Kidney epithelial cell (primary cell): ENCODE data around the gene HTR4. TPM values are rescaled to one million over a fixed set of nuclear protein-coding genes. Genes with fewer than 3 reads are reported as not detected.

ENCODE experiments used
- DNase-seq: peaks from one replicate; pipeline ENCODE4 v3.0.0-alpha.2; 2010; ENCODE audit warnings: low read depth
- H3K27me3 ChIP-seq: 2 replicates; pipeline ENCODE4 v1.6.0; 2011; ENCODE audit warnings: low read length; ENCODE audit not compliant: control insufficient read depth, insufficient read depth
- H3K36me3 ChIP-seq: 2 replicates; pipeline ENCODE4 v1.5.1; 2011; ENCODE audit warnings: low read length; ENCODE audit not compliant: control insufficient read depth, insufficient read depth
- H3K4me3 ChIP-seq: 2 replicates; pipeline ENCODE4 v1.5.1; 2011; ENCODE audit warnings: low read depth, mild to moderate bottlenecking, control low read depth, low read length
- total RNA-seq: library from RNA; depleted of rRNA; stranded (reverse); fragments of >200 nt; gene quantifications from 2 replicates; pipeline ENCODE4 v1.2.3, GENCODE V29; 2015
- TF ChIP-seq, protein P1 (sequence below): IDR thresholded peaks from 2 replicates; pipeline ENCODE4 v1.5.1; 2011; ENCODE audit warnings: mild to moderate bottlenecking, moderate library complexity, low read length, control low read depth, inconsistent platforms; ENCODE audit not compliant: insufficient read depth, poor library complexity, severe bottlenecking

HTR4 gene
- total RNA-seq, 1 donor from 2014 or later = not detected

DNA sequence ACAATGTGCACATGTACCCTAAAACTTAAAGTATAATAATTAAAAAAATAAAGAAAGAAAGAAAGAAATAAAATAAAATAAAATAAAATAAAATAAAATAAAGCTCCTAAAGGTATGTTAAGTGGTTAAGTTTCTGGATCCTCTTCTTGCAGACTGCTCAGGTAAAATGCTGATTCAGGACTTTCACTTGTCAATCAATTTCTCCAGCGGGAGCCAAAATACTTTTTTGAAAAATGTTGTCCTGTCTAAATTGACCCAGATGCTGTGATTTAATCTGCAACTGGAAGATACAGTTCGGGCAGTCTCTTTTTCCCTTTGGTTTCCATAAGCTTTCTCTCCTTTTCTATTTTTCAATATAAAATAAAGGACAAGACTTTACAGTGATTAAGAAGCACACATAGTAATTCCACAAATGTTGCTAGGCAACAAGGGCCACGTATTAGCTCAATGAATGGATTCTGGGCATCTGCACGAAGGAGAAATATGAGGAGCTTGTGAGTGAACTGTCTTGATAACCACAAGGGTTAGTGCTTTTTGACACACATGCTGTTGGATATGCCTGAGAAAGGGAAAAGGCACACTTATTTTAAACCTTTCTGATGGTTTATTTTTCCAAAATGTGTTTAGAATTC is 38.6 kb downstream of the HTR4 start:
- H3K4me3 ChIP-seq = no peak overlapping the region
- DNase-seq = no peak

DNA sequence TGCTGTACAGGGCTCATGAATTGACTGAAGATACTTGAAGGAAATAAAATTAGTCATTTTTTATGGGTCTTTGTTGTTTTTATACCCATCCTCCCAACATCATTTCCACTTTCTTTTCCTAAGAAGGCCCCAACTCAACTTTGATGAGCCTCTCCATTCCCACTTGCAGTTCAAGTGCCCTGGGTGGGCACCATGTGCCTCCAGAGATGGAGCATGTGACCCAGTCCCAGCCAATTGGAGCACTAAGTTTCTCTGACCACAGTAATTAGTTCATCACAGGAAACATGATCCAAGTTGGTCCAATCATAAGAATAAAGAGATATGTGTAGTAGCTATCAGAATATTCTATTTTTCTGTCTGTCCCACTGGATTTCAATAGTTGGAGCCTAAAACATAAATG is 46.9 kb downstream of the HTR4 start:
- DNase-seq = no peak
- H3K36me3 ChIP-seq = no peaks in the 10 kb centered on the region
- no peak overlapping the region for H3K4me3 ChIP-seq
- TF ChIP-seq, protein P1, sequence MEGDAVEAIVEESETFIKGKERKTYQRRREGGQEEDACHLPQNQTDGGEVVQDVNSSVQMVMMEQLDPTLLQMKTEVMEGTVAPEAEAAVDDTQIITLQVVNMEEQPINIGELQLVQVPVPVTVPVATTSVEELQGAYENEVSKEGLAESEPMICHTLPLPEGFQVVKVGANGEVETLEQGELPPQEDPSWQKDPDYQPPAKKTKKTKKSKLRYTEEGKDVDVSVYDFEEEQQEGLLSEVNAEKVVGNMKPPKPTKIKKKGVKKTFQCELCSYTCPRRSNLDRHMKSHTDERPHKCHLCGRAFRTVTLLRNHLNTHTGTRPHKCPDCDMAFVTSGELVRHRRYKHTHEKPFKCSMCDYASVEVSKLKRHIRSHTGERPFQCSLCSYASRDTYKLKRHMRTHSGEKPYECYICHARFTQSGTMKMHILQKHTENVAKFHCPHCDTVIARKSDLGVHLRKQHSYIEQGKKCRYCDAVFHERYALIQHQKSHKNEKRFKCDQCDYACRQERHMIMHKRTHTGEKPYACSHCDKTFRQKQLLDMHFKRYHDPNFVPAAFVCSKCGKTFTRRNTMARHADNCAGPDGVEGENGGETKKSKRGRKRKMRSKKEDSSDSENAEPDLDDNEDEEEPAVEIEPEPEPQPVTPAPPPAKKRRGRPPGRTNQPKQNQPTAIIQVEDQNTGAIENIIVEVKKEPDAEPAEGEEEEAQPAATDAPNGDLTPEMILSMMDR = no peak
- H3K27me3 ChIP-seq = no peaks in the 10 kb centered on the region

More for the DNA sequence above, 38.6 kb downstream of the HTR4 start:
- Histone ChIP-seq H3K36me3 (no peaks in the 10 kb centered on the region), H3K27me3 (no peaks in the 10 kb centered on the region)
- TF ChIP-seq, protein P1 = no peak

DNA sequence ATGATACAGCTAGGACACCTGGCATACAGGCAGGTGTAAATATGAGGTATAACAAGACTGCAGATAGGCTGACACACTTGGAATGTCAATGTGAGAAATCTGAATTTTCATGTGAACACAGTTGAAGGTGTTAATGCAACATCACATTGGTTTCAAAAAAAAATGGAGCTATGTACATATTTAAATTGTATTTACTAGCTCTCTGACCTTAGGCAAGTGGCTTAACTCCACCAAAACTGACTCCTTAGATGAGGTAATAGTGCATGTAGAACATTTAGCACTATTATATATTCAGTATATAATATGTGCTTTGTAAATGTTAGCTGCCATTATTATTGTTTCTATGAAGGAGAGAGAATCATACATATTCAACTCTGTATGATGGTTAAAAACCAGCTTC is 48.0 kb downstream of the HTR4 start:
- H3K36me3 ChIP-seq = no peaks in the 10 kb centered on the region
- TF ChIP-seq, protein P1 = no peak
- no peak overlapping the region for H3K4me3 ChIP-seq
- no peak for DNase-seq
- H3K27me3 ChIP-seq = no peaks in the 10 kb centered on the region

DNA sequence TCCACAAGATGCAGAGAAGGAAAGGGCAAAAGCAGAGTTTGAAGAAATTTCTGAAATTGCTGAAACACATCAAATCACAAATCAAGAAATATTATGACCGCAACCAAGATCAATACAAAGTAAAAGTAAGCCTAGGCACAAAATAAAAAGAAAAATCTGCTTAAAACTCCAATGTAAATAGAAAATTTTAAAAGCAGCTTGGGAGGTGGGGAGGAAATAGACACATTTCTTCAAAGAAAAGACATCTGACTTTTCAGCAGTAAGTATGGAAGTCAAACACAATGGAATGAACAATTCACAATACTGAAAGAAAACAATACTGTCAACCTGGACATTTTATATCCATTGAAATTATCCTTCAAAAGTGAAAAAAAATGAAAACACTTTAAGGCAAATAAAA is 55.1 kb downstream of the HTR4 start:
- DNase-seq = no peak
- TF ChIP-seq, protein P1 = no peak
- no peaks in the 10 kb centered on the region for H3K27me3 ChIP-seq
- no peaks in the 10 kb centered on the region for H3K36me3 ChIP-seq
- H3K4me3 ChIP-seq = no peak overlapping the region

DNA sequence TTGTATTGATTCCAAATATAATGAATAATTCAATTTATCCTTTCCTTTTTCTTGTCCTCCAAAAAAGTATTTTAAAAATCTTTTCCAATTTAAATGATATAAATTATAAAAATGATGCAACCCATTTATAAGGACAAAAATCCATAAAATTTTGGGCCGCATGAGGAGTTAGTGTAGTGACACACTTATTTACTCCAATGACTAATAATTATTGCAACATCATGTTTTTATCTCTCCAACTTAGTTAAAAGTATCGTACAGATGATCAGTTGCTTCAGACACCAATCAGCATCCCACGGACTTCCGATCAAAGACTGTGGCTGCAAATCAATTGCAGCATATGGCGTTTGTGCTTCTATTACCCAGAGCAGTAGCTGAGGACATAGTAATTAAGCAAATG is 58.6 kb downstream of the HTR4 start:
- H3K36me3 ChIP-seq = no peaks in the 10 kb centered on the region
- TF ChIP-seq, protein P1 = no peak
- no peak overlapping the region for H3K4me3 ChIP-seq
- no peak for DNase-seq
- H3K27me3 ChIP-seq = no peaks in the 10 kb centered on the region

DNA sequence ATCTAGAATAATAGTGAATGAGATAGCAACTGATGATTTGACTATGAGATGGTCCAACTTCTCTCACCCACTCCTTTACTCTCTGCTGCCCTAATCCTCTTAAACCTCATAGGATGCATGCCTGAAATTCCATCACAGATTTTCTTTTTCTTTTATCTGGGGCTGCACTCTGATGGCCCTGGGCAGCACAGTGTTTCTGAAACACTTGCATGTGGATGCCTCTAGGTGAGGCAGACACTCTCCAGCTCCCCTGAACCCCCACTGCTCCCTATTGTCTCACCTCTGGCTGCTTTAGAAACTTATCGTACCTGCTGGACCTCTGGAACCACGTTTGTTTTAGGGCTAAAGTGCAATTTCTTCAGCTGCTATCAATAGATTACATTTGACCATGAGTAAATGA is 67.5 kb downstream of the HTR4 start:
- H3K27me3 ChIP-seq = no peaks in the 10 kb centered on the region
- no peaks in the 10 kb centered on the region for H3K36me3 ChIP-seq
- no peak for DNase-seq
- TF ChIP-seq, protein P1 = no peak
- no peak overlapping the region for H3K4me3 ChIP-seq
